Gastroesophageal sphincter (tissue), 4 donors: Measurements from ENCODE around the gene TMEM178B. TPM values are rescaled to one million over a fixed set of nuclear protein-coding genes. Genes with fewer than 3 reads are reported as not detected.

Source experiments
- ATAC-seq: fragments of 150-250 bp; one replicate; pipeline ENCODE4 v1.9.1; 2016; ENCODE audit warnings: mild to moderate bottlenecking, moderate library complexity
- H3K27ac ChIP-seq, 4 donors: fragments of 200-600 bp; sonication (generic) in 3 of 4; 1 replicate in 3 of 4; 2 replicates in 1 of 4; pipeline ENCODE4 v1.5.1; 2016 to 2019
- H3K27me3 ChIP-seq: fragments of 200-600 bp; sonication (generic); one replicate; pipeline ENCODE4 v1.5.1; 2019
- H3K36me3 ChIP-seq, 2 donors: fragments of 200-600 bp; sonication (generic); one replicate each; pipeline ENCODE4 v1.5.1; 2019; ENCODE audit warnings: control low read depth in 1 of 2
- H3K4me1 ChIP-seq, 3 donors: fragments of 200-600 bp; sonication (generic); 1 replicate in 2 of 3; 2 replicates in 1 of 3; pipeline ENCODE4 v1.5.1; 2016 to 2019; ENCODE audit warnings: control low read depth in 2 of 3
- H3K4me3 ChIP-seq, 2 donors: fragments of 200-600 bp; sonication (generic); one replicate each; pipeline ENCODE4 v1.5.1; 2019; ENCODE audit warnings: mild to moderate bottlenecking in 1 of 2, moderate library complexity in 1 of 2
- H3K9me3 ChIP-seq, 3 donors: fragments of 200-600 bp; sonication (generic); one replicate each; pipeline ENCODE4 v1.5.1; 2017 to 2019; ENCODE audit warnings: control low read depth in 2 of 3
- EP300 ChIP-seq: sonication (generic); formaldehyde crosslinking; IDR thresholded peaks from one replicate; pipeline ENCODE4 v1.6.1; 2017; ENCODE audit warnings: antibody characterized with exemption, mild to moderate bottlenecking
- POLR2A ChIP-seq, 2 donors: fragments of 450-650 bp; IDR thresholded peaks; one replicate each; pipeline ENCODE4 v1.6.1; 2017; ENCODE audit warnings: antibody characterized with exemption in 2 of 2, mild to moderate bottlenecking in 2 of 2, moderate library complexity in 1 of 2
- POLR2AphosphoS5 ChIP-seq: sonication (generic); formaldehyde crosslinking; IDR thresholded peaks from one replicate; pipeline ENCODE4 v1.6.1; 2017; ENCODE audit warnings: antibody characterized with exemption
- WGBS, 2 donors: methylation state at CpG; one replicate each; pipeline ENCODE4 v1.1.5; 2018; ENCODE audit warnings: low coverage in 1 of 2; 5-methylcytosine and 5-hydroxymethylcytosine counted together
- total RNA-seq, 4 donors: library from RNA; depleted of rRNA; stranded (reverse); fragments of >200 nt; gene quantifications; one replicate each; pipeline ENCODE4 v1.1.0, GENCODE V29; 2016
- TF ChIP-seq, protein P1 (sequence below), 4 experiments: fragments of 200-600 bp in 2 of 4; fragments of 450-650 bp in 2 of 4; sonication (generic) in 1 of 4; IDR thresholded peaks; one replicate each; pipeline ENCODE4 v1.5.1; 2017 to 2019; ENCODE audit warnings: antibody characterized with exemption in 4 of 4, mild to moderate bottlenecking in 2 of 4, moderate library complexity in 2 of 4

Gene TMEM178B
- total RNA-seq, 4 donors from 2014 or later = 0.62 to 1.4 (median 1.0) TPM

DNA sequence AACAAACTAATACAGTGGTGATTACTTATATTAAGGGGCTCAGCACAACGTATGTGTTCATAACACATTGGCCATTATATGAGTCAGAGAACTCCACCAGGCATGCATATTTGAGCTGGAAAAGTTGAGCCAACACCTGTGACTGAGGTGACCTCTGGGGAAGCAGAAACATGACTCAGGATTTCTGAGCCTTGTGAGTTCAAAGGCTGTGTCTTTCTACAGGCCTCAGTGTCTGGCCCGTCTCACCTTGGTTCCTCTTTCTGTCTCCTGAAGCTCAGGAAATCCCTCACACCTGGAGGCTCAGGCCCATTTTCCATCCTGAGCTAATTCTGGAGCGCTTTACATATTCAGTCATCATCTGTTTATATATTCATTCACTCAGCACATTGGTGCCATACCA, 246.4 kb downstream of the TMEM178B start:
- no peaks in the 10 kb centered on the region for H3K9me3 ChIP-seq
- no peaks in the 10 kb centered on the region for H3K27me3 ChIP-seq
- no peak for TF ChIP-seq POLR2AphosphoS5
- no peak for TF ChIP-seq POLR2A (IDR thresholded peaks at IDR 0.05)
- TF ChIP-seq, protein P1, sequence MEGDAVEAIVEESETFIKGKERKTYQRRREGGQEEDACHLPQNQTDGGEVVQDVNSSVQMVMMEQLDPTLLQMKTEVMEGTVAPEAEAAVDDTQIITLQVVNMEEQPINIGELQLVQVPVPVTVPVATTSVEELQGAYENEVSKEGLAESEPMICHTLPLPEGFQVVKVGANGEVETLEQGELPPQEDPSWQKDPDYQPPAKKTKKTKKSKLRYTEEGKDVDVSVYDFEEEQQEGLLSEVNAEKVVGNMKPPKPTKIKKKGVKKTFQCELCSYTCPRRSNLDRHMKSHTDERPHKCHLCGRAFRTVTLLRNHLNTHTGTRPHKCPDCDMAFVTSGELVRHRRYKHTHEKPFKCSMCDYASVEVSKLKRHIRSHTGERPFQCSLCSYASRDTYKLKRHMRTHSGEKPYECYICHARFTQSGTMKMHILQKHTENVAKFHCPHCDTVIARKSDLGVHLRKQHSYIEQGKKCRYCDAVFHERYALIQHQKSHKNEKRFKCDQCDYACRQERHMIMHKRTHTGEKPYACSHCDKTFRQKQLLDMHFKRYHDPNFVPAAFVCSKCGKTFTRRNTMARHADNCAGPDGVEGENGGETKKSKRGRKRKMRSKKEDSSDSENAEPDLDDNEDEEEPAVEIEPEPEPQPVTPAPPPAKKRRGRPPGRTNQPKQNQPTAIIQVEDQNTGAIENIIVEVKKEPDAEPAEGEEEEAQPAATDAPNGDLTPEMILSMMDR (IDR thresholded peaks at IDR 0.05) = no peak
- no peak for TF ChIP-seq EP300
- no peak for ATAC-seq
- no peak overlapping the region for H3K27ac ChIP-seq
- no peaks in the 10 kb centered on the region for H3K36me3 ChIP-seq
- H3K4me1 ChIP-seq = peaks cover 0 to 4% (median 0%) of the 10 kb centered on the region in 3 donors
- H3K4me3 ChIP-seq = no peak overlapping the region
- WGBS, 2 donors = 81% methylated on average over 3 of the region's 3 CpGs; no CpG with 5 or more reads in 1 of the 2 donors

DNA sequence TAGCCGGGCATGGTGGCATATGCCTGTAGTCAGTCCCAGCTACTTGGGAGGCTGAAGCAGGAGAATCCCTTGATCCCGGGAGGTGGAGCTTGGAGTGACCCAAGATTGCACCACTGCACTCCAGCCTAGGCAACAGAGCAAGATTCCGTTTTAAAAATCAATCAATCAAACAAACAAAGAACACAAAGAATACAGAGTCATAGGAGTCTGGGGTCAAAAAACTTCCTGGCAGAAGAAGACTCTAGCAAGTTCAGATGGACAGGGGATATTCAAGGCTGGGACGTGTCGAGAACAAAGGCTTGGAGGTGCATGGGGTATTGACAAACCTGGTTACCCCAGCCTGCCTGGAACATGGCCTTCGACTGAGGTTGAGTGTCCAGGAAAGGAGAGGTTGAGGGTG, 248.5 kb downstream of the TMEM178B start:
- no peak overlapping the region for H3K4me3 ChIP-seq
- no peak for ATAC-seq
- no peaks in the 10 kb centered on the region for H3K27me3 ChIP-seq
- H3K36me3 ChIP-seq = no peaks in the 10 kb centered on the region
- 77 to 78% methylated on average over 4 to 5 of the region's 6 CpGs for WGBS, 2 donors
- H3K4me1 ChIP-seq = peaks cover 0 to 4% (median 0%) of the 10 kb centered on the region in 3 donors
- no peak for TF ChIP-seq POLR2A (IDR thresholded peaks at IDR 0.05)
- TF ChIP-seq, protein P1 (IDR thresholded peaks at IDR 0.05) = no peak
- no peak for TF ChIP-seq POLR2AphosphoS5
- TF ChIP-seq EP300 = no peak
- H3K27ac ChIP-seq = no peak overlapping the region
- no peaks in the 10 kb centered on the region for H3K9me3 ChIP-seq

DNA sequence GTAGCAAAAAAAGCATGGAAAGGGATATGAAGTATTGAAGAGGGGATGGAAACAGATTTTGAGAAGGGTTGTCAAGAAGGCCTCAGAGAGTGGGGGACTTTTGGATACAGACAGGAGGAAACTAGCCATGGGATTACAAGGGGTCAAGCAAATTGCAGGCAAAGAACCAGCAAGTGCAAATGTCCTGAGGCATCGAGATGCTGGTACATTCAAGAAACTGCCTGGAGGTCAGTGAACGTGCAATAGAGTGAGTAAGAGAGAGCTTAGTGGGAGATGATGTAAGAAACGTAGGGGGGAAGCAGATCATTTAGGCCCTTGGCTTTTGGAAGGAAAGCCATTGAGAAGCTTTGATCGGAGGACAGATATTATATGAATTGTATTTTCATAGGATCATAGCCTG, 250.0 kb downstream of the TMEM178B start:
- no peak for ATAC-seq
- 83 to 92% methylated on average over 3 to 4 of the region's 4 CpGs for WGBS, 2 donors
- Histone ChIP-seq H3K4me1 (peaks cover 0 to 4% (median 0%) of the 10 kb centered on the region in 3 donors), H3K36me3 (no peaks in the 10 kb centered on the region), H3K4me3 (no peak overlapping the region), H3K27ac (no peak overlapping the region), H3K9me3 (no peaks in the 10 kb centered on the region), H3K27me3 (no peaks in the 10 kb centered on the region)
- TF ChIP-seq POLR2A (IDR thresholded peaks at IDR 0.05) (no peak), EP300 (no peak), POLR2AphosphoS5 (no peak)
- TF ChIP-seq, protein P1 (IDR thresholded peaks at IDR 0.05) = no peak

DNA sequence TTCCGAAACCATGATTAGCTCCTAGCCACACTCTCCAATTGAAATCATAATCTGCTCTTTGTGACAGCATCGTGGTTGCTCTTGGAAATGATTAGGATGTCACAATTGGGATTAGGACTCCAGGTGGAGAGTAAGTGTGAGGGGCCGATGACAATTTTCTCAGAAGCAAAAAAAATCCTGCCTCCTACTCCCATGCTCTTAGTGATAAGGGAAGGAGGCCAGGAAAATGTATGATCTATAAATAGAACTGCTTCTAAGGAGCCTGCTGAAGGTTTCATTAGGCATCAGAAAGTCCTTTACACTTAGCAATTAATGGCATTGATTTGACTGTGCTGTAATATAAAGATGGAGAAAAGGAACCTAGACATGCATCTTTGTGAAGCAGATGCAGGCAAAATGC, 251.0 kb downstream of the TMEM178B start:
- Histone ChIP-seq H3K36me3 (no peaks in the 10 kb centered on the region), H3K27ac (no peak overlapping the region), H3K4me1 (peaks cover 0 to 4% (median 0%) of the 10 kb centered on the region in 3 donors), H3K4me3 (no peak overlapping the region), H3K9me3 (no peaks in the 10 kb centered on the region), H3K27me3 (no peaks in the 10 kb centered on the region)
- TF ChIP-seq, protein P1 (IDR thresholded peaks at IDR 0.05) = no peak
- TF ChIP-seq POLR2A (IDR thresholded peaks at IDR 0.05) (no peak), EP300 (no peak)
- WGBS, 2 donors = 47 to 83% methylated on average over 1 to 3 of the region's 3 CpGs
- no peak for ATAC-seq

DNA sequence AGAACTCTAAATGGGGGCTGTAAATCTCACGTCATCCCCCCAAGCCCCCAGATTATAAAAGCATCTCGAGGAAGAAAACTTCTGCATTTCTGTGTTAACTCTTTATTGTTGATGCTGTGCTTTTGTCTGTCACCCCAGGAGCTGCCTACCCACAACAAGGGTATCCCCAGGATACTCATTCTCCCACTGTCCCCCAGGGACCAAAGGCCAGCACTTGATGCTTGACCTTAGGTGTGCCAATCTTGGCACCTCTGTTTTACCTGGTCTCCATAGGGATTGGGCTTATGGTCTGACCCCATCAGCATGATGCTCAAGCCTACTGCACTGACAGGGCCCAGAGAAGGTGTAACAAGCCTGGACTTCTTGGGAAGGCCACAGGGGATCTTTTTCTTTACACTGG, 251.4 kb downstream of the TMEM178B start:
- WGBS, 2 donors = 10 to 17% methylated on average over 2 of the region's 2 CpGs
- H3K36me3 ChIP-seq = no peaks in the 10 kb centered on the region
- peaks cover 0 to 4% (median 0%) of the 10 kb centered on the region in 3 donors for H3K4me1 ChIP-seq
- no peaks in the 10 kb centered on the region for H3K27me3 ChIP-seq
- no peak overlapping the region for H3K27ac ChIP-seq
- no peak overlapping the region for H3K4me3 ChIP-seq
- peaks cover 0 to 3% (median 0%) of the 10 kb centered on the region in 3 donors for H3K9me3 ChIP-seq
- no peak for ATAC-seq
- TF ChIP-seq EP300 = no peak
- TF ChIP-seq, protein P1 (IDR thresholded peaks at IDR 0.05) = no peak
- no peak for TF ChIP-seq POLR2AphosphoS5
- no peak for TF ChIP-seq POLR2A (IDR thresholded peaks at IDR 0.05)
